Calu3 (cell line): ENCODE results near the gene OLAH. TPM values are rescaled to one million over a fixed set of nuclear protein-coding genes. Genes with fewer than 3 reads are reported as not detected.
A peak's percentile ranks its signal among the peaks of the same experiment; 100 is the strongest.

Source experiments
- BruUV-seq: library from RNA; stranded (reverse); fragments of 400-500 nt; replicated peaks from 2 replicates; lab custom pipeline; 2021; lab: Mats Ljungman, UMichigan
- CTCF ChIA-PET: fragments of 300-600 bp; sonication (Branson Sonifier 250); formaldehyde crosslinking; loops from one replicate; lab custom pipeline; 2022; ENCODE audit warnings: antibody characterized with exemption; lab: Charles Lee
- DNase-seq: peaks from one replicate; pipeline ENCODE4 v3.0.0; 2022
- H3K27ac Mint-ChIP-seq: one replicate; pipeline ENCODE4 v1.8.0; 2022; ENCODE audit warnings: mixed read lengths; ENCODE audit not compliant: unreplicated experiment
- H3K27me3 Mint-ChIP-seq: one replicate; pipeline ENCODE4 v1.8.0; 2022; ENCODE audit warnings: mixed read lengths; ENCODE audit not compliant: unreplicated experiment
- H3K36me3 Mint-ChIP-seq: one replicate; pipeline ENCODE4 v1.8.0; 2022; ENCODE audit warnings: mild to moderate bottlenecking, moderate library complexity, mixed read lengths; ENCODE audit not compliant: insufficient read depth, unreplicated experiment
- H3K4me1 Mint-ChIP-seq: one replicate; pipeline ENCODE4 v1.8.0; 2022; ENCODE audit warnings: mild to moderate bottlenecking, low read depth, mixed read lengths; ENCODE audit not compliant: unreplicated experiment
- H3K4me3 Mint-ChIP-seq: one replicate; pipeline ENCODE4 v1.8.0; 2022; ENCODE audit warnings: mild to moderate bottlenecking, low read depth, moderate library complexity, mixed read lengths; ENCODE audit not compliant: unreplicated experiment
- H3K9me3 Mint-ChIP-seq: one replicate; pipeline ENCODE4 v1.8.0; 2022; ENCODE audit warnings: low read depth, mixed read lengths; ENCODE audit not compliant: unreplicated experiment
- intact Hi-C: fragments of 100-400 bp; cut with micrococcal nuclease; formaldehyde crosslinking; loops from one replicate; pipeline ENCODE4 v1.10.0; 2022; ENCODE audit not compliant: unreplicated experiment
- total RNA-seq: library from RNA; stranded (reverse); gene quantifications from 2 replicates; pipeline ENCODE4 v1.2.3, GENCODE V29; 2022
- TF ChIP-seq, protein P1 (sequence below): fragments of 200-600 bp; IDR thresholded peaks from one replicate; pipeline ENCODE4 v1.8.0; 2022; ENCODE audit warnings: antibody characterized with exemption; ENCODE audit not compliant: unreplicated experiment

OLAH gene
- total RNA-seq, 1 experiment from 2014 or later = not detected

DNA sequence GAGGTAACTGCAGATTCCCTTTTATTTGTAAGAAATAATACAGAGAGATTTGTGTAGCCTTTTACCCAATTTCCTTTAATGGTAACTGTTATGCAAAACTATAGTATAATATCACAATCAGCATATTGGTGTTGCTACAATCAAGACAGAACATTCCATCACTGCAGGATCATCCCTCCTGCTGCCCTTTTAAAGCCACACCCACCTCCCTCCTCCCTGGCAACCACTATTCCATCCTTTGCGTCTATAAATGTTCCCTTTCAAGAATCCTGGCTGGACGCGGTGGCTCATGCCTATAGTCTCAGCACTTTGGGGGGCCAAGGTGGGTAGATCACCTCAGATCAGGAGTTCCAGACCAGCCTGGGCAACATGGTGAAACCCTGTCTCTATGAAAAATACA, 31.7 kb downstream of the OLAH start:
- no TSS peak for BruUV-seq
- DNase-seq = no peak
- intact Hi-C loops = no loop called here
- TF ChIP-seq, protein P1, sequence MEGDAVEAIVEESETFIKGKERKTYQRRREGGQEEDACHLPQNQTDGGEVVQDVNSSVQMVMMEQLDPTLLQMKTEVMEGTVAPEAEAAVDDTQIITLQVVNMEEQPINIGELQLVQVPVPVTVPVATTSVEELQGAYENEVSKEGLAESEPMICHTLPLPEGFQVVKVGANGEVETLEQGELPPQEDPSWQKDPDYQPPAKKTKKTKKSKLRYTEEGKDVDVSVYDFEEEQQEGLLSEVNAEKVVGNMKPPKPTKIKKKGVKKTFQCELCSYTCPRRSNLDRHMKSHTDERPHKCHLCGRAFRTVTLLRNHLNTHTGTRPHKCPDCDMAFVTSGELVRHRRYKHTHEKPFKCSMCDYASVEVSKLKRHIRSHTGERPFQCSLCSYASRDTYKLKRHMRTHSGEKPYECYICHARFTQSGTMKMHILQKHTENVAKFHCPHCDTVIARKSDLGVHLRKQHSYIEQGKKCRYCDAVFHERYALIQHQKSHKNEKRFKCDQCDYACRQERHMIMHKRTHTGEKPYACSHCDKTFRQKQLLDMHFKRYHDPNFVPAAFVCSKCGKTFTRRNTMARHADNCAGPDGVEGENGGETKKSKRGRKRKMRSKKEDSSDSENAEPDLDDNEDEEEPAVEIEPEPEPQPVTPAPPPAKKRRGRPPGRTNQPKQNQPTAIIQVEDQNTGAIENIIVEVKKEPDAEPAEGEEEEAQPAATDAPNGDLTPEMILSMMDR = no peak
- no peaks in the 10 kb centered on the region for H3K4me1 Mint-ChIP-seq
- H3K36me3 Mint-ChIP-seq = no peaks in the 10 kb centered on the region
- H3K4me3 Mint-ChIP-seq = no peak overlapping the region
- CTCF ChIA-PET = interaction anchor here (0.7 kb wide), 1 partner anchor 924 kb away, joined by 5 read pairs; no protein-coding TSS in a partner anchor
- peaks cover 4% of the 10 kb centered on the region for H3K9me3 Mint-ChIP-seq
- H3K27ac Mint-ChIP-seq = no peak overlapping the region
- H3K27me3 Mint-ChIP-seq = no peaks in the 10 kb centered on the region

DNA sequence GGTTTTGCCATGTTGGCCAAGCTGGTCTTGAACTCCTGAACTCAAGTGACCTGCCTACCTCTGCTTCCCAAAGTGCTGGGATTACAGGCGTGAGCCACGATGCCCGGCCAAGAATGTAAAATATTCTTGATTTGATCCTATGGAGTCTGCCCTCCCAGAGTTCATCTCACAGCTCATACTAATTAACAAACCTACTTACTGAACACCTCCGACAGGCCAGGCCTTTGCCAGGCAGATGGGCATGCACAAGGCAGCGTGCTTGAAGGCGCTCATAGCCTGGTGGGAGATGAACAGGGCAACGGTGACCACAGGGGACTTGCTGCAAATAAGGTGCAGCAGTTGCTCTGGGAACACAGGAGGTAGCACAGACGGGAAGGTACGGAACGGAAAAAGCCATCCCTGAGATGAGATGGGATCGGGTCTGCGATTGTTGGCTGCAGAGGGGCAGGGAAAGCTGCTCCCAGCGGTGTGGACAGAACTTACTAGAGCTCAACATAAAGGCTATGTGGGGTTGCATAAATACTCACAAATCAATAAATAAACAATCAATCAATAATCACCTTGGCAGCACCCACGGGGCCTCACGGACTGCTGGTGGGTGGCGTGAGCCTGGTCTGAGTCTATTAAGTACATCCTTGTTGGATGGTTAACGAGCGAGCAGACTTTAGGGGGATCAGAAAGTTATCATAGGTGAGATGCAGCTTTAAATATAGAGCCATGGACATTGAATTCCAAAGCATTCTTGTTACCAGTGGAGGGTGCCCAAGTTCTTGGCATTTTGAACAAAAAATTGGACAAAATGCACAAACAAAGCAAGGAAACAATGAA, 40.1 kb downstream of the OLAH start:
- peaks cover 9% of the 10 kb centered on the region for H3K4me1 Mint-ChIP-seq
- H3K4me3 Mint-ChIP-seq = peak overlapping the region; percentile 78
- no peaks in the 10 kb centered on the region for H3K27me3 Mint-ChIP-seq
- CTCF ChIA-PET = interaction anchor here (0.6 kb wide), 1 partner anchor 465 kb away, joined by 3 read pairs; no protein-coding TSS in a partner anchor
- peak overlapping the region; percentile 66 for H3K27ac Mint-ChIP-seq
- intact Hi-C loops = no loop called here
- DNase-seq = peak; percentile 3
- TF ChIP-seq, protein P1 = no peak
- H3K36me3 Mint-ChIP-seq = peaks cover 18% of the 10 kb centered on the region
- BruUV-seq = no TSS peak
- no peaks in the 10 kb centered on the region for H3K9me3 Mint-ChIP-seq

DNA sequence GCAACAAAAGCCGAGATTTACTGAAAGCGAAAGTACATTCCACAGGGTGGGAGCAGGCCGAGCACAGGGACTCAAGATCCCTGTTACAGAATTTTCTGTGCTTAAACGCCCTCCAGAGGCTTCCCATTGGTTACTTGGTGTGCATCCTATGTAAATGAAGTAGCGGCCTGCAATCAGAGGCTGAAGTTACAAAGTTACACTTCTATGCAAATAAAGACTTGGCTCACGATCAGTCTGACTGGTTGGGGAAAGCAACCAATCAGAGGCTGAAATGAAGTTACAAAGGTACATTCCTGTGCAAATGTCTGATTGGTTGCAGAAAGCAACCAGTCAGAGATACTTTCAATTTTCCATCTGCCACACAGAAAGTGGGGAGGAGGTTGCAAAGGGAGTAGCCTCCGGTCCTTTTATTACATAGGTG, 40.8 kb downstream of the OLAH start:
- DNase-seq = peak; percentile 67
- CTCF ChIA-PET = no interaction called here
- Mint-ChIP-seq H3K27ac (peak overlapping the region; percentile 66), H3K9me3 (no peaks in the 10 kb centered on the region), H3K27me3 (no peaks in the 10 kb centered on the region), H3K4me1 (peaks cover 9% of the 10 kb centered on the region), H3K36me3 (peaks cover 18% of the 10 kb centered on the region), H3K4me3 (peak overlapping the region; percentile 78)
- BruUV-seq = no TSS peak
- TF ChIP-seq, protein P1 = no peak
- intact Hi-C loops = no loop called here

DNA sequence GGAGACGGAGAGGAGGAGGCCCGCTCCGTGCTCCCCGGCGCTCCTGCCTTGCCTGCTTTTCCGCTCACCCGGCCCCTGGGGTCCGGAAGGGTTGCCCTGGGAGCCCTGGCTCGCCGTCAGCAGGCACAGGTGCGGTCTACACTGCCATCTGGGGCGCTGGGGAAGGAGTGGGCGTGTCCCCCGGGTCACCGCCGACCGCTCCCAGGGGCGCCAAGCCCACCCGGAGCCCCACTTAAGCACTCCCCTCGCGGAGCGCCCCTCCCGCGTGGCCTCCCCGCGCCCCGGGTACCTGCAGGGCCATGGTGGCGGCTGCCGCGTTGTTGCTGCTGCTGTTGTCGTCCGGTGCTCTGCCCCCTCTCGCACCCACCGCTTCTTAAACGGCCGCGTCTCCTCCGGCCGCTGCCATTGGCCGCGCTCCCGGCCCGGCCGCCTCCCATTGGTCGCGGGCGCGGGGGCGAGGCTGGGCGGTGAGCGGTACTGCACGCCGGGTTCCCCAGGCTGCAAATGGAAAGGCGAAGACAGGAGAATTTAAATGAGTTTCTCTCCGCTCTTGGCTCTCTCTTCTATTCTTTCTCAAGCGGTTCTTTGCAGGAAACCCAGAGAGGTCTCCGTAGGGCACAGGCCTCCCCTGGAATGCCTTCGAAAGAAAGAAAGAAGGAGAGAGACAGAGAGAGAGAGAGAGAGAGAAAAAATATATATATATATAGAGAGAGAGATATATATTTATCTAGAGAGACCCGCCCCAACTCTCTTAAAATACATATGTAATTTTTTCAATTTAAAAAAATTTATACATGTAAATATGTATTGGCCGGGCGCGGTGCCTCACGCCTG, 44.9 kb downstream of the OLAH start, which contains the start of gene ACBD7:
TSS of gene ACBD7 (minus strand) at position 349 of the 834 bp plus-strand sequence. CDS start at position 301, 48 bp downstream.
- no peak within 1 kb of the TSS for H3K27ac Mint-ChIP-seq
- peaks cover 2% of the 10 kb centered on the region for H3K9me3 Mint-ChIP-seq
- TF ChIP-seq, protein P1 = peak; percentile 28
- CTCF ChIA-PET = no interaction called here
- peaks cover 6% of the 10 kb centered on the region for H3K4me1 Mint-ChIP-seq
- H3K4me3 Mint-ChIP-seq = peak within 1 kb of the TSS; percentile 76
- intact Hi-C loops = no loop called here
- BruUV-seq = no TSS peak
- DNase-seq = peak; percentile 89
- H3K27me3 Mint-ChIP-seq = no peaks in the 10 kb centered on the region
- peaks cover 17% of the 10 kb centered on the region for H3K36me3 Mint-ChIP-seq
